Activated CD4-positive, alpha-beta memory T cell treated with anti-CD3 and anti-CD28 coated beads for 36 hours (primary cell): ENCODE data around the gene KLHL7. TPM values are rescaled to one million over a fixed set of nuclear protein-coding genes. Genes with fewer than 3 reads are reported as not detected.

Experiments
- CTCF ChIA-PET: fragments of 350-600 bp; sonication (Branson Sonifier 250); formaldehyde crosslinking; loops from one replicate; lab custom pipeline; 2021; ENCODE audit warnings: antibody characterized with exemption, inconsistent platforms; lab: Charles Lee
- POLR2A ChIA-PET: fragments of 350-600 bp; sonication (Branson Sonifier 250); formaldehyde crosslinking; loops from one replicate; lab custom pipeline; 2021; ENCODE audit warnings: antibody characterized with exemption; lab: Charles Lee
- DNase-seq: peaks from one replicate; pipeline ENCODE4 v3.0.0-alpha.2; 2020
- H3K27ac Mint-ChIP-seq: one replicate; pipeline ENCODE4 v1.8.0; 2021; ENCODE audit warnings: mixed read lengths
- H3K27me3 Mint-ChIP-seq: one replicate; pipeline ENCODE4 v1.8.0; 2021; ENCODE audit warnings: mixed read lengths
- H3K36me3 Mint-ChIP-seq: one replicate; pipeline ENCODE4 v1.8.0; 2021; ENCODE audit warnings: mixed read lengths
- H3K4me1 Mint-ChIP-seq: one replicate; pipeline ENCODE4 v1.8.0; 2021; ENCODE audit warnings: low read depth, mixed read lengths
- H3K4me3 Mint-ChIP-seq: one replicate; pipeline ENCODE4 v1.8.0; 2021; ENCODE audit warnings: mild to moderate bottlenecking, mixed read lengths
- H3K9me3 Mint-ChIP-seq: one replicate; pipeline ENCODE4 v1.8.0; 2021; ENCODE audit warnings: mixed read lengths
- intact Hi-C: fragments of 100-400 bp; cut with micrococcal nuclease; formaldehyde crosslinking; loops from one replicate; pipeline ENCODE4 v1.15.1; 2023
- total RNA-seq, 2 experiments: library from RNA; stranded (reverse); gene quantifications; one replicate each; pipeline ENCODE4 v1.2.3, GENCODE V29; 2021

The KLHL7 gene
- total RNA-seq, result 10 to 100 TPM; 24.3 to 24.8 TPM

- peak within 1 kb of the TSS; percentile 98 for H3K4me3 Mint-ChIP-seq
- no peaks in the 10 kb centered on the region for H3K9me3 Mint-ChIP-seq
- CTCF ChIA-PET, result interaction anchor here (1.1 to 2.5 kb wide), 6 partner anchors 19 to 218 kb away, joined by 3 to 20 read pairs (median 8); partner anchors contain the start of gene NUP42
These were observed at the start of gene KLHL7 for GRCh38 chr7:23105644-23106056. Gene KLHL7 (plus strand): TSS chr7:23105785. CDS start chr7:23106027, 242 bp downstream.

GRCh38 chr7:23058408-23059096 lies 47.0 kb upstream of the KLHL7 start:
- intact Hi-C loops, result no loop called here
- Mint-ChIP-seq H3K36me3 (no peaks in the 10 kb centered on the region), H3K27ac (no peak overlapping the region)

More at GRCh38 chr7:23105644-23106056, at the start of gene KLHL7:
- POLR2A ChIA-PET, result interaction anchor here (0.6 to 1.6 kb wide), 4 partner anchors 9 to 76 kb away, joined by 3 to 11 read pairs (median 4); partner anchors contain the start of gene NUP42
- intact Hi-C loops, result loop anchor here (1.0 to 5.0 kb wide), 8 partner anchors 19 to 492 kb away; partner anchors contain the start of genes CCDC126, HYCC1, MALSU1 and TOMM7
- peaks cover 41% of the 10 kb centered on the region for H3K4me1 Mint-ChIP-seq
- peak; percentile 97 for DNase-seq
- no peaks in the 10 kb centered on the region for H3K27me3 Mint-ChIP-seq
- peak within 1 kb of the TSS; percentile 88 for H3K27ac Mint-ChIP-seq
- no peaks in the 10 kb centered on the region for H3K36me3 Mint-ChIP-seq

GRCh38 chr7:23061327-23061726 lies 44.3 kb upstream of the KLHL7 start:
- H3K4me3 Mint-ChIP-seq, result no peak overlapping the region

More at GRCh38 chr7:23058408-23059096, 47.0 kb upstream of the KLHL7 start:
- no peak for DNase-seq
- H3K9me3 Mint-ChIP-seq, result no peaks in the 10 kb centered on the region
- H3K27me3 Mint-ChIP-seq, result peaks cover 3% of the 10 kb centered on the region
- ChIA-PET CTCF (interaction anchor here (0.8 to 1.5 kb wide), 3 partner anchors 276 to 975 kb away, joined by 3 to 4 read pairs (median 3); no protein-coding TSS in a partner anchor), POLR2A (interaction anchor here (0.7 kb wide), 1 partner anchor 498 kb away, joined by 3 read pairs; no protein-coding TSS in a partner anchor)
- H3K4me3 Mint-ChIP-seq, result no peak overlapping the region
- peaks cover 2% of the 10 kb centered on the region for H3K4me1 Mint-ChIP-seq

GRCh38 chr7:23062452-23062851 lies 43.1 kb upstream of the KLHL7 start:
- ChIA-PET CTCF (no interaction called here), POLR2A (no interaction called here)
- Mint-ChIP-seq H3K27me3 (no peaks in the 10 kb centered on the region), H3K9me3 (no peaks in the 10 kb centered on the region), H3K4me3 (no peak overlapping the region), H3K36me3 (no peaks in the 10 kb centered on the region), H3K27ac (no peak overlapping the region), H3K4me1 (no peaks in the 10 kb centered on the region)
- intact Hi-C loops, result no loop called here
- no peak for DNase-seq

More at GRCh38 chr7:23061327-23061726, 44.3 kb upstream of the KLHL7 start:
- DNase-seq, result no peak
- CTCF ChIA-PET, result interaction anchor here (0.7 kb wide), 2 partner anchors 27 to 123 kb away, joined by 3 to 5 read pairs; no protein-coding TSS in a partner anchor
- POLR2A ChIA-PET, result no interaction called here
- Mint-ChIP-seq H3K27ac (no peak overlapping the region), H3K36me3 (no peaks in the 10 kb centered on the region), H3K4me1 (no peaks in the 10 kb centered on the region), H3K27me3 (peaks cover 3% of the 10 kb centered on the region), H3K9me3 (no peaks in the 10 kb centered on the region)
- intact Hi-C loops, result no loop called here

- H3K9me3 Mint-ChIP-seq, result no peaks in the 10 kb centered on the region
- no peak overlapping the region for H3K27ac Mint-ChIP-seq
- H3K4me3 Mint-ChIP-seq, result no peak overlapping the region
- intact Hi-C loops, result no loop called here
- no peak for DNase-seq
- ChIA-PET POLR2A (no interaction called here), CTCF (interaction anchor here (1.3 kb wide), 1 partner anchor 9 kb away, joined by 3 read pairs; no protein-coding TSS in a partner anchor)
- H3K27me3 Mint-ChIP-seq, result no peaks in the 10 kb centered on the region
- no peaks in the 10 kb centered on the region for H3K36me3 Mint-ChIP-seq
- H3K4me1 Mint-ChIP-seq, result no peaks in the 10 kb centered on the region
These were observed 39.6 kb upstream of the KLHL7 start for GRCh38 chr7:23065974-23066373.

- Mint-ChIP-seq H3K27me3 (no peaks in the 10 kb centered on the region), H3K36me3 (no peaks in the 10 kb centered on the region), H3K4me1 (no peaks in the 10 kb centered on the region), H3K27ac (no peak overlapping the region), H3K4me3 (no peak overlapping the region), H3K9me3 (no peaks in the 10 kb centered on the region)
- CTCF ChIA-PET, result interaction anchor here (1.2 to 1.3 kb wide), 2 partner anchors 10 to 12 kb away, joined by 3 read pairs; no protein-coding TSS in a partner anchor
- intact Hi-C loops, result no loop called here
- no peak for DNase-seq
- POLR2A ChIA-PET, result no interaction called here
These were observed 38.3 kb upstream of the KLHL7 start for GRCh38 chr7:23067271-23067670.

- no peak overlapping the region for H3K27ac Mint-ChIP-seq
- no peaks in the 10 kb centered on the region for H3K9me3 Mint-ChIP-seq
- peaks cover 3% of the 10 kb centered on the region for H3K27me3 Mint-ChIP-seq
- intact Hi-C loops, result no loop called here
- DNase-seq, result no peak
- ChIA-PET CTCF (interaction anchor here (0.9 to 1.1 kb wide), 2 partner anchors 14 to 34 kb away, joined by 3 read pairs; no protein-coding TSS in a partner anchor), POLR2A (no interaction called here)
- no peaks in the 10 kb centered on the region for H3K36me3 Mint-ChIP-seq
- no peaks in the 10 kb centered on the region for H3K4me1 Mint-ChIP-seq
- H3K4me3 Mint-ChIP-seq, result no peak overlapping the region
These were observed 33.5 kb upstream of the KLHL7 start for GRCh38 chr7:23072048-23072447.

- Mint-ChIP-seq H3K36me3 (no peaks in the 10 kb centered on the region), H3K4me3 (no peak overlapping the region), H3K4me1 (no peaks in the 10 kb centered on the region), H3K27me3 (peaks cover 3% of the 10 kb centered on the region), H3K9me3 (no peaks in the 10 kb centered on the region), H3K27ac (no peak overlapping the region)
- DNase-seq, result no peak
- intact Hi-C loops, result no loop called here
- CTCF ChIA-PET, result no interaction called here
- POLR2A ChIA-PET, result no interaction called here
These were observed 32.7 kb upstream of the KLHL7 start for GRCh38 chr7:23072922-23073321.

- ChIA-PET POLR2A (no interaction called here), CTCF (interaction anchor here (1.0 to 1.7 kb wide), 3 partner anchors 19 to 346 kb away, joined by 3 to 4 read pairs (median 4); partner anchors contain the start of gene TOMM7)
- Mint-ChIP-seq H3K4me1 (no peaks in the 10 kb centered on the region), H3K4me3 (no peak overlapping the region), H3K9me3 (no peaks in the 10 kb centered on the region), H3K36me3 (no peaks in the 10 kb centered on the region), H3K27me3 (peaks cover 3% of the 10 kb centered on the region), H3K27ac (no peak overlapping the region)
- intact Hi-C loops, result no loop called here
- DNase-seq, result no peak
These were observed 30.9 kb upstream of the KLHL7 start for GRCh38 chr7:23074443-23075261.

- H3K36me3 Mint-ChIP-seq, result no peaks in the 10 kb centered on the region
- H3K27me3 Mint-ChIP-seq, result peaks cover 4% of the 10 kb centered on the region
- intact Hi-C loops, result no loop called here
- H3K4me1 Mint-ChIP-seq, result no peaks in the 10 kb centered on the region
- ChIA-PET POLR2A (interaction anchor here (0.5 kb wide), 1 partner anchor 510 kb away, joined by 4 read pairs; no protein-coding TSS in a partner anchor), CTCF (interaction anchor here (1.7 kb wide), 1 partner anchor 347 kb away, joined by 4 read pairs; no protein-coding TSS in a partner anchor)
- no peak for DNase-seq
- no peaks in the 10 kb centered on the region for H3K9me3 Mint-ChIP-seq
- no peak overlapping the region for H3K4me3 Mint-ChIP-seq
- no peak overlapping the region for H3K27ac Mint-ChIP-seq
These were observed 30.0 kb upstream of the KLHL7 start for GRCh38 chr7:23075571-23075970.

GRCh38 chr7:23076772-23077171 lies 28.8 kb upstream of the KLHL7 start:
- no peaks in the 10 kb centered on the region for H3K4me1 Mint-ChIP-seq
- H3K27ac Mint-ChIP-seq, result no peak overlapping the region
- ChIA-PET CTCF (interaction anchor here (0.8 to 1.7 kb wide), 3 partner anchors 19 to 348 kb away, joined by 3 to 4 read pairs (median 3); no protein-coding TSS in a partner anchor), POLR2A (no interaction called here)
- no peak overlapping the region for H3K4me3 Mint-ChIP-seq
- no peaks in the 10 kb centered on the region for H3K36me3 Mint-ChIP-seq
- intact Hi-C loops, result no loop called here
- peaks cover 8% of the 10 kb centered on the region for H3K27me3 Mint-ChIP-seq
- DNase-seq, result no peak
- no peaks in the 10 kb centered on the region for H3K9me3 Mint-ChIP-seq
